ENCODE data around the gene PTCH1.

The PTCH1 gene

DNA sequence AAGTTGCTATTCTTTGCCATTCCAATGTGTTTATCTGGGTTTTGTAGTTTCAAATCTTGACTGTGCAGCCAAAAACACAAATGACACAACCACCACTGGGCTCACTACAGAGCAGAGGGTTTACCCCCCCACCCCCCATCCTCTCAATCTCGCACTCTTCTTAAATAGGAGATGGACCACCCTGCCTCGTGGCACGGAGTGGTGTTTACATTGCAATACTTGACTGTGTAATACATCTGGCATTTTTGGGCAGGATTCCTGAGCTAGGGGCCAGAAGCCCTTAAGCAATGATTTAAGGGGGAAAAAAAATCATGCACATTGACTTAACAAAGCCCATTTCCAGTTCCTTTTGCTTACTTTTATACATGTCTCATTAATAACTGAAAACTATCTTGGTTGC, 19.0 kb downstream of the PTCH1 start:
- DNase-seq = peak; percentile 70

DNA sequence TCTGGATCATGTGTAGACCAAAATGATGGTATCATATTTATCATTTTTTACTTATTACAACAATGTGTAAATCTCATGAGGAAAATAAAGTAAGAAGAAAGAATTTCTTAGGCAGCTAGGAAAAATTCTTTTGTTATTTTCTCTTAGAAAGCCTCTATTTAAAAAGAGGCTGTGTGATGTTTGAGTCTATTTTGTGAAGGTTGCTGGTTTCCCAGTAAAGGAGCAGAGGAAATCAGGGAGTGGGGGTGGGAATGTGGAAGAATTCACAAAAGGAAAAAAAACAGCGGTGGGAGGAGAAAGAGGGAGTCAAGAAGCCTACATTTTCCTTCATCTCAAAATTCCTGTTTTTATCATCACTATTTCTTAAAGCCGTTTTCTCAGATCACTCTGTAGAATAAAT, 20.1 kb downstream of the PTCH1 start:
- no peak for DNase-seq

DNA sequence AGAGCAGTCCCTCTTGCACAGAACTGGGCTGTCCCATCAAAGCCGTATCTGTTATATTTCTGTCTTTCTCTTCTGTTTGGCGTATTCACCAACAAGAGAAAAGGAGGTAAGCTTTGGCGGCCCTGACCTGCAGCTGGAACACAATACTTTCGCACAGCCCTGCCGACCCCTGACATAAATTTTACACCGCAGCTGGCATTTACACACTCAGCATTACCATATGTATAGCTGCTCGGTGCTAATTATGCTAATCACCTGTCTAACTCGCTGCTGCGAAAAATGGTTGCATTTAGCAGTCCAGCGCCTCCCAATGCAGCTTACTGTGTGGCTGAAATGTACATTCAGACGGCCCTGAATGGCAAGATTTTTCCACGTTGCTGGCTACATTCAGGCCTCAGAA, 20.8 kb downstream of the PTCH1 start:
- no peak for DNase-seq

GRCh38 chr9:95495529-95495928, 21.2 kb downstream of the PTCH1 start:
- DNase-seq = no peak

GRCh38 chr9:95494416-95495371, 22.1 kb downstream of the PTCH1 start:
- no peak for DNase-seq

- DNase-seq = no peak
Observed at GRCh38 chr9:95494022-95494415, 22.8 kb downstream of the PTCH1 start.

GRCh38 chr9:95493402-95493801, 23.4 kb downstream of the PTCH1 start:
- no peak for DNase-seq

DNA sequence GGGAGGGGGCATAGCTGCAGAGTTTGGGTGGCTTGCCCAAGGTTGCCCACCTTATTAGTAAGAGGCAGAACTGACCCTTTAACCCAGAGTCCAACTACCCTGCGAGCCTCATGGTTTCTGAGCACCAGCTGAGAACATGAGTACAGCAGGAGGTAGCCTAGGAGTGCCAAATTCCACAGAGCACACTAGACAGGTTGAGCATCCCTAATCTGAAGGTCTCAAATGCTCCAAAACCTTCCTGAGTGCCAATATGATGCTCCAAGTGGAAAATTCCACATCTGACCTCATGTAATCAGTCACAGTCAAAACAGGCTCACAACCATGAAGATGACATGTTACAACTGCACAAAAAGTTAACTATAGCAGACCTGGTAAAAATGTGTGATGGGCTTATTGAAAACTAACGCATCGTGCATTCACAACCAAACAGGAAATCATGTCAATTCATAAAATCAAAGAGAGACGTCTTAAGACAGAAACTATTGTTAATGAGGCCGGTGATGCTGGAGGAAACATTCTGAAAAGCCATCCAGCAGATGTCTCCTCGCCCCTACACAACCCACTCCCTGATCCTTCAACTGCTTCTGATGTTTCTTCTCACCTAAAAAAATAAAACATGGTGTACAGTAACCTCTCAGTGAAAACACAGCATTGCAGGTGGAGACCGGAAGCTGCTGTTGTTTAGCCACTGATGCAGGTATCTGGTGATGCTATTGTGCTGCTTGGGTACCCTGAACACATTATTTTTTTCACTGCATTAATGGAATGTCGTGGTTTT, 25.0 kb downstream of the PTCH1 start:
- DNase-seq = no peak

DNA sequence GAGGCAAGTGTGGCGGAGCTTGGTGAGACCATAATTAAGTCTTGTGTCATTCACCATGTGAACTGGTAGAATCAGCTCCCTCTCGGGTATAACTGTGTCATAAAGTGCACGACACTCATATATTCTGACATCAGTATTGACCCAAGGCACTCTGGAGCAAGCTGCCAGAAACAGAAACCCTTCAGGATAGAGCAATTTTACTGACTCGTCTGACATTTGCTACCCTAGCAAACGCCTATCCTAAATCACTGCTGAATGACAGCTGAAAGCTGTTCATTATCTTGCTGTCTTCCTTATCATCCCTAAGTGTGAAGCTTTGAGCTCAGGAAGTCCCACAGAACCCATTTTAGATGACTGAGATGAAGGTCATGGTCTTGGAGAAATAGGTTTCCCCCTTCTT, 27.8 kb downstream of the PTCH1 start:
- no peak for DNase-seq

DNA sequence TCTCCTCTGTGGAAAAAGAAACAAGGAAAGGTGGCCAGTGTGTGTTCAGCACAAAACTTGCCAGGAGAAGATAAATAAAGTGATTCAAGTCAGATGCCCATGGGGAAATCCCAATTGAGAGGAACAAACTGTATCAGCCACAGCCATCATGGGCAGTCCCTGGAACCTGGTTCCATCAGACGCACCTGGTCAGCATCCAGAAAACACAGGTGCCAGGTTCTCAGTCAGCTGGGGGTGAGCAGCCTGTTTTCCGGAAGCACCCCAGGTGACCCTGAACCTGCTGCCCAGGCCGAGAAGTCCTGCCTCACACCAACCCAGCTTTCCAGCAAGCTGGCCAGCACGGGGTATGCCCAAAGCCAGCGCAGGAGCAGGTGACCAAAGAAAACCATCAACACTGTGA, 30.5 kb downstream of the PTCH1 start:
- DNase-seq = no peak

DNA sequence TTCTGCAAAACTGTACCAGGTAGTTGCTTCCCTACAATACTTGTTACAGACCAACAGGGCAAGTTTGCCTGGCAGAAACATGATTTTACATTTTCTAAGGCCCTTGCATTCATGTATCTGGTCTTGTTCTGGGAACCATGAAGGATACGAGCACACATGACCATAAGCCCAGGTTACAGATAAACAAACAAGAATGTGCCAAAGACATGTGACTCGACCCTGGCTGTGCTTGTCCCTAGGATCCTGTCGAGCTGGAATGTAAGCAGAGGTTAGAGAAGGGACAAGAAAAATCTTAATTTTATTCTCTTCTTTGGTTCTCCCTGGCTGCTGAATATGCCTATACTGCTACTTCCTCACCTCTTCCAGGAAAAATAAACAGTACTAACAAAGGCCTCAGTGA, 32.5 kb downstream of the PTCH1 start:
- no peak for DNase-seq

GRCh38 chr9:95483431-95483830, 33.3 kb downstream of the PTCH1 start:
- DNase-seq = no peak

DNA sequence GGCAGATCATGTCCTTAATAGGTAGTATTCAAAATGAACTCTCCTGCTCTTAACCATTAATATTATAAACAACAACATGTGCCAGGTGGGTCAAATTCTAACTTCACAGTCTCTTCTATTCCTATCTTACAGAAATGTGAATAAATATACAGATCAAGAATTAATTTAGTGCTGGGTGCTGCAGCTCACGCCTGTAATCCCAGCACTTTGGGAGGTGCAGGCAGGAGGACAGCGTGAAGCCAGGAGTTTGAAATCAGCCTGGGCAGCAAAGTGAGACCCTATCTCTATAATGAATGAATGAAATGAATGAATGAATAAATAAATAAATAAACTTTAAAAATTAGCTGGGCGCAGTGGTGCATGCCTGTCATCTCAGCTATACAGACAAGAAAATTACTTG, 34.1 kb downstream of the PTCH1 start:
- no peak for DNase-seq

GRCh38 chr9:95481000-95481399, 35.8 kb downstream of the PTCH1 start:
- no peak for DNase-seq

GRCh38 chr9:95480346-95480745, 36.4 kb downstream of the PTCH1 start:
- no peak for DNase-seq

- DNase-seq = no peak
Observed at GRCh38 chr9:95479330-95479729, 37.4 kb downstream of the PTCH1 start.

DNA sequence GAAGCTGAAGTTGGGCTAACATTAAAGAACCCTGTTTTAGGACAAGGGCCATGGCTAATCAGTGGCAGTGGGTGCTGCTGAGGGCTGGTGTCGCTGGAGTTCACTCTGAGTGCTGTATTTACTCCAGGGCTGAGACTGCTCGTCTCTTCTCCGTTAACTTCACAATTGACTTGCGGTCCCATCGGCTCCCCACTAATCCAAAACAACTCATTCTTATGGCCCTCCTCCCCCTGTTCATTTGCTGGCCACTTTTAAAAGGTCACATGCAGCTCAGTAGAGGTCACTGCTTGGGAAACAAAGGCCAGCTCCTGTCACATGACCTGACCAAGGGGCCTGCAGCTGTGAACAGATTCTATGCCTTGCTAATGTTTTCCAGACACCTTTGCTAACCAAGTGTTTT, 38.4 kb downstream of the PTCH1 start:
- no peak for DNase-seq

DNA sequence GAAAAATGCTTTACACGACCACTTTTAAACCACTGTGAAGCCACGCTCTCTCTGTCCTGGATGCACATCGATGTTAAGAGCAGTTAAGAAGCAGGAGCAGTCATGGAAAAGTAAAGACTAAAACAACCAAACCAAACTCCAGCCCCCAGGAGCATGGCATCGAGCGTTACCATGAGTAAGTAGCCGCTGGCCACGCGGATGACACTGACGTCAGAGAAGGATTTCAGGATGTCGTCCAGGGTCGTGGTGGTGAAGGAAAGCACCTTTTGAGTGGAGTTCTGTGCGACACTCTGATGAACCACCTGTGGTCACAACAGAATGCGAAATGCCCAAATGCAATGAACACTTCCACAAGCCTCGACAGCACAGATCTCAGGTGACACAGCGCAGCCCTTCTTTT, 38.9 kb downstream of the PTCH1 start:
- no peak for DNase-seq

DNA sequence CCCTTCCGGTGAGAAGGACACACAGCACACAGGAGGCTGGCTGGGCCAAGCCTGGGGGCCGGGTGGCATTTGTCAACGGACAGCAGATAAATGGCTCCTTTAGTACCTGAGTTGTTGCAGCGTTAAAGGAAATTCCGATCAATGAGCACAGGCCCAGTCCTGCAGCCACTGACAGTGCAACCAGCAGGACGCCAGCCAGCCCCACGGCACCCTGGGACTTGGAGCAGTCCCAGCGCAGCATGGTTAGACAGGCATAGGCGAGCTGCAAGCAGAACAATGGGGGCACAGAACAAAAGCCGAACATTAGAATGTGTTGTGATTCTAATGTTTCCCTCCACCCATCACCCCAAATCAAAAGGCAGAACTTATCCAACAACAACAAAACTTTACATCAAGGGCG, 39.3 kb downstream of the PTCH1 start:
- DNase-seq = no peak

- no peak for DNase-seq
Observed at GRCh38 chr9:95468791-95469190, 48.0 kb downstream of the PTCH1 start.

DNA sequence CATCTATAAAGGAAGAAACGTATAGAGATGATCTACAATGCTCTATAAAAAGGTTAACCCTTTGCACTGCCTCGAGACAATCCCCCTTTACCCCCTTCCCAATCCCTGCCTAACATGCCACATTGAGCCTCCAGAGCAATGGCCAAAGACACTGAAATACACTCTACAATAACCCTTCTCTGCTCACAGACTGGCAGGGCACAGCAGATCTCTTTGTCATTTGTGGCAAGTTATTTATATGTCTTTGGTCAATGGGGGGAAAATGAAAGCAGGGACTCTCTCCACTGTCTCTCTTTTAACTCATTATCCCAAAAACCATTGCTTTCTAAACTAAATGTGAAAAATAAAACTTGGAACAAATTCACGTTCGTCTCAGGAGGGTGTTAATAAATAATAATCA, 51.7 kb downstream of the PTCH1 start:
- DNase-seq = no peak

DNA sequence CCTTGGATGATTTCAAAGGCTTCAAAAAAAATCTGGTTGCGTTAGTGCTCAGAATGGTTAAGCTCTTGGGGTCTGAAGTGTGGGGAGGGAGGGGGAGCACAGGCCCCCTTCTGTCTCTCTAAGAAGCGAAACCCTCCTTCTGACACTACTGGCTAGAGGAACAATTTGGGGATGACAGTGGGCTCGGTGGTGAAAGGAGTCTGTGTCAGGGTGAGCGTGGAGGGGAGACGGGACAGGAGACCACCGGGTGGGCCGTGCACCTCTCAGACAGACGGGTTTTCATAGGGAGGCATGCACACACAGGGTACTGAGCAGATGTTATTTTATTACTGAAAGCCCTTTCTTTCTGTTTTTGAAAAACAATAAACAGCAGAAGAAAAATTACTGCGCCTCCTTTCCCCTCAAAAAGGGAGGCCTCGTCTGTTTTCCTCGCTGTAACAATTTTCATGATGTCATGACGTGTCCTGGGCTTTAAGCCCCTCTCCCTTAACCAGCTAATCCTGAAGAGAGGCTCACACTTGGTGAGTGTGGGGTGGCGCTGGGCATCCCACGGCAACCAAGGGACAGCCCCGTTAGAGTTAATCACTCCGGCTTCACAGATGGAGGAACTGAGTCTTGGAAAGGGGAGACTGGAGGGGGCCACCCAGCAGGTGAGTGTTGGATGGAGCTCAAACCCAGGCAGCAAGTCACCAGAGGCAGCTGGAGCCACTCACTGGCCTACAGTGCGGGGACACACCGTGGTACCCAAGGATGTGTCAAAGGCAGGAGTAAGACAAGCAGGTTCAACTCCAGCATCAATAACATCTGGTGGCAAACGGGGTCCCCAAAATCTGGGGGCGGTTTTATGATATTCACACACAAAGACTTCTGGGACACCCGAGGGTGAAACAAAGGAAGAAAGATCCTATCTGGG, 53.4 kb downstream of the PTCH1 start:
- no peak for DNase-seq
